ENCODE results near the gene PTPRK.

PTPRK gene

GRCh38 chr6:128337619-128338018 lies 182.8 kb downstream of the PTPRK start:
- TF ChIP-seq TSHZ2 (CRISPR knock-in tag; IDR thresholded peaks at IDR 0.05) (no peak), ISL1 (CRISPR knock-in tag; IDR thresholded peaks at IDR 0.05) (no peak), ESRRG (CRISPR knock-in tag; IDR thresholded peaks at IDR 0.05) (no peak), CSRNP3 (CRISPR knock-in tag; IDR thresholded peaks at IDR 0.05) (no peak), PATZ1 (CRISPR knock-in tag; IDR thresholded peaks at IDR 0.05; ENCODE audit: borderline replicate concordance) (no peak), ZFP3 (CRISPR knock-in tag; IDR thresholded peaks at IDR 0.05) (no peak), ZC3H10 (CRISPR knock-in tag; IDR thresholded peaks at IDR 0.05) (no peak), ARNTL (CRISPR knock-in tag; IDR thresholded peaks at IDR 0.05; ENCODE audit: borderline replicate concordance, low read depth) (no peak), TCF4 (CRISPR knock-in tag; IDR thresholded peaks at IDR 0.05; ENCODE audit: borderline replicate concordance) (no peak), TOX (CRISPR knock-in tag; IDR thresholded peaks at IDR 0.05; ENCODE audit: borderline replicate concordance) (no peak), OSR1 (CRISPR knock-in tag; IDR thresholded peaks at IDR 0.05) (no peak), PPARA (CRISPR knock-in tag; IDR thresholded peaks at IDR 0.05; ENCODE audit: borderline replicate concordance) (no peak), RARB (CRISPR knock-in tag; IDR thresholded peaks at IDR 0.05) (no peak)
- ATAC-seq, result no peak

GRCh38 chr6:128336436-128337095 lies 183.8 kb downstream of the PTPRK start:
- TF ChIP-seq PPARA (CRISPR knock-in tag; IDR thresholded peaks at IDR 0.05; ENCODE audit: borderline replicate concordance) (no peak), ISL1 (CRISPR knock-in tag; IDR thresholded peaks at IDR 0.05) (no peak), OSR1 (CRISPR knock-in tag; IDR thresholded peaks at IDR 0.05) (no peak), CREB5 (CRISPR knock-in tag; IDR thresholded peaks at IDR 0.05; ENCODE audit: low read depth) (no peak), ZC3H10 (CRISPR knock-in tag; IDR thresholded peaks at IDR 0.05) (no peak), ZNF8 (CRISPR knock-in tag; IDR thresholded peaks at IDR 0.05) (no peak), TCF4 (CRISPR knock-in tag; IDR thresholded peaks at IDR 0.05; ENCODE audit: borderline replicate concordance) (no peak), ZNF565 (CRISPR knock-in tag; conservative IDR thresholded peaks at IDR 0.05; ENCODE audit: low read depth) (no peak), CSDC2 (CRISPR knock-in tag; IDR thresholded peaks at IDR 0.05) (no peak), ZFP3 (CRISPR knock-in tag; IDR thresholded peaks at IDR 0.05) (no peak), POU6F1 (CRISPR knock-in tag; IDR thresholded peaks at IDR 0.05; ENCODE audit: borderline replicate concordance, low read depth) (no peak), ZFP30 (CRISPR knock-in tag; IDR thresholded peaks at IDR 0.05) (no peak), ZNF70 (CRISPR knock-in tag; IDR thresholded peaks at IDR 0.05) (no peak), BACH2 (CRISPR knock-in tag; IDR thresholded peaks at IDR 0.05; ENCODE audit: borderline replicate concordance) (no peak), PATZ1 (CRISPR knock-in tag; IDR thresholded peaks at IDR 0.05; ENCODE audit: borderline replicate concordance) (no peak), TSHZ2 (CRISPR knock-in tag; IDR thresholded peaks at IDR 0.05) (no peak)
- no peak for ATAC-seq

All from SK-N-SH treated with all-trans-retinoic acid at 6 μM for 48 hours (cell line).